Iris pigment epithelial cell (primary cell): ENCODE data around the gene PVALB.

Experiments
- DNase-seq: peaks from one replicate; pipeline ENCODE4 v3.0.0-alpha.2; 2011; ENCODE audit warnings: low read depth

Gene PVALB

DNA sequence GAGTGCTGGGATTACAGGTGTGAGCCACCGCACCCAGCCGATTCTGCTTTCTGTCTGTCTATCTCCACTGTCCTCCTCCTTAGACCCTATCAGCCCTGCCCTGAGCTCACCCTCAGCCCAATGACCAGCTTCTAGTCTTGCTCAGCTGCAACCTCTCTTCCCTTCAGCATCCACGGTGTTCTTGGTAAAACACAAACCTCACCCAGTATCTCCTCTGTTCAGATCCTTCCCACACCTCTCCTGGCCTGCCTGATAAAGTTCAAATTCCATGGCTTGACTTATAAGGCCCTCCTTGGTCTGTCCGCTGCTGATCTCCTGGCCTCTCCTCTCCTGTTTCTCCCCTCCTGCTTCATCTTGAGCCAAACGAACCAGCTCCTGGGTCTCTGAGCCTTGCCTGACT lies 29.4 kb upstream of the PVALB start:
- no peak for DNase-seq

DNA sequence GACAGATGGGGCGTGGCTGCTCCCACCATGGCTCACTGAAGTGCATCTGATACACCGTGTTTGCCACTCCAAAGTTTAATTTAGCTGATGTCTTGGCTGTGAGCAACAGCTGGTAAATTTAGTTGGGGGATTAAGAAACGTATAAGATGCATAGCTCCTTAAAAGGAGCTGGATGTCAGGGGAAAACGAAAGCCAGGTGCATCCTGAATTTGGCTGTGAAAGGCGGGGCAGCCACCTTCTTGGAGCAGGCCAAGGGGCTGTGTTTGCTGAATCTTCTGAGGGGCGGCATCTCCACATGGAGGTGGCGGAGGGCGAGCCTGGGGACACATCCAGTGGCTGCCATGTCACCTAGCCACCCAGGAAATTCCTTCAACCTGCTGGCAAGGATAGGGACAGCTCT lies 23.3 kb upstream of the PVALB start:
- DNase-seq: no peak

DNA sequence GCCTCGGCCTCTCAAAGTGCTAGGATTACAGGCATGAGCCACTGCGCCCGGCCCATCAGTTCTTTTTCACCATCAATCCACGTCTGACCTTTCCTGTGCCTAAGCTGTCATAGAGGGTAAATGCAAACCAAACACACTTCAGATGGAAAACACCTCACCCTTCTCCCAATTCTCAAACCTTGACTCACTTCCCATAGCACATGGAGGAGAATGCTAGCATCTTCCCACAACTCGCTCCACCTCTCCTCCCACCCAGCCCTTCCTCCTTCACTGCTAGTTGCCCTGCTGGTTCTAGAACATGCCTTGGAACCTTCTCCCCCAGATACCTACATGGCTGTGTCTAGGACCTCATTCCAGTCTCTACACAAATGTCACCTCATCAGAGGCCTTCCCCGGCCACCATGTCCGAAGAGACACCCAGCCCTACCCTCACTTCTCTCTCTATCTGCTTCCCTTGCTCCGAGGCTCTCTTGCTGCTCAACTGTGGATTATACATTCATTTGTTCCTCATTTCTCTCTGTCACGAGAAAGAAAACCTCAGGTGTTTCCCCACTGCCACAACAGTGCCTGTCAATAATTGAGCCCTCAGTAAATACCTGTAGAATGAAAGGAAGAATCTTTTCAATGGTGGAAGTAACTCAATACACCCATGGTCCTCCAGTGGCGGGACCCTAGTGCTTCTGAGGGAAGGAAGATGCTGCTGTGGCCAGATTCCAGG lies 22.7 kb upstream of the PVALB start:
- peak; percentile 28 for DNase-seq

DNA sequence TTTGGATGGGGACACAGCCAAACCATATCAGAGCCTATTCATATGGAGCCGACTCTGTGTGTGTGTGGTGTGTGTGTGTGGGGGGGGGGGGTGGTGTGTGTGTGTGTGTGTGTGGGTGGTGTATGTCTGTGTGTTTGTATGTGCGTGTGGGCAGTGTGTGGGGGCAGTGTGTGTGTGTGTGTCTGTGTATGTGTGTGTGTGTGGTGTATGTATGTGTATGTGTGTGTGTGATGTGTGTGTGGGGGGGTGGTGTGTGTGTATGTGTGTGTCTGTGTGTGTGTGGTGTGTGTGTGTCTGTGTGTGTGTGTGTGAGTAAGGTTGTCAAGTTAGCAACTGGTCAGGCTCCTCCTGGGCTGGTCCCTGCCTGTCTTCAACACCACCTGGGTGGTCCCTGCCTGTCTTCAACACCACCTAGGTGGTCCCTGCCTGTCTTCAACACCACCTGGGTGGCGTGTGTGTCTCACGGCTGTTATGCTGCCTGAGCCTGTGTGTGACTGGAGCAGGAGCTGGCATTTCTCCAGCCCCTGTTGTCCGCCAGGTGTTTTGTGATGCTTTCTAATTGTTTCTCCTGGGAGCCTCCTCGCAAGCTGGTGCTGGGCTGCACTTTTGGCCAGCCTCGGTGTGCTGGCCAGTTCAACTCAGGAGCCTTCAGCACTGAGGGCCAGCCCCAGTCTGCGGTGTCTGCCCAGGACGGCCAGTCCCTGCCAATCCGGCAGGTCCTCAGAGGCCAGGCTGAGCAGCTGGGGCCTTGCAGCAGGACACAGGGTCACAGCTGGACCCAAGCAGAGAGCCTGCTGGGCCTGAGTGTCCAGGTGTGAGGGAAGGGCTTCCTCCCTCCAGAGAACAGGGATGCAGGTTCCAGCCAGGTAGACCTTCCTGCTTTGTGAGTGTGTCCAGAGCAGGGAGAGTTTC lies 21.5 kb upstream of the PVALB start:
- no peak for DNase-seq

- no peak for DNase-seq
Observed at GRCh38 chr22:36835903-36836302, 19.1 kb upstream of the PVALB start.

DNA sequence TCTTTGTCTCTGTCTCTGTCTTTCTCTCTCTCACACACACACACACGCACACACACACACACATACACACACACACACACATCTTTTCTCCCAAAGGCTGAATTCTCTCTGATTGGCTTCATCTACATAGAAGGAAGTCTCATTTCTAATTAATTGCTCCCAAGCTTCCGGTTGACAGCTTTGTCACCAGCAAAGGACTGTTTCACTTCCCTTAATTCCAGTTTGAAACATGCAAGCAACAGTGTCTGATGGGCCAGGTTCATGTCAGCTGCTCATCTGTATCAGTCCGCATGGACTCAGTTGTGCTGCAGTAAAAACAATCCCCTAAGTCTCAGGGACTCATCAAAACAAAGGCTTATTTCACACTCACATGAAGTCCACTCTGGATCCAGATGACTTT lies 16.2 kb upstream of the PVALB start:
- DNase-seq: no peak

- no peak for DNase-seq
Observed at GRCh38 chr22:36831717-36832116, 14.9 kb upstream of the PVALB start.

DNA sequence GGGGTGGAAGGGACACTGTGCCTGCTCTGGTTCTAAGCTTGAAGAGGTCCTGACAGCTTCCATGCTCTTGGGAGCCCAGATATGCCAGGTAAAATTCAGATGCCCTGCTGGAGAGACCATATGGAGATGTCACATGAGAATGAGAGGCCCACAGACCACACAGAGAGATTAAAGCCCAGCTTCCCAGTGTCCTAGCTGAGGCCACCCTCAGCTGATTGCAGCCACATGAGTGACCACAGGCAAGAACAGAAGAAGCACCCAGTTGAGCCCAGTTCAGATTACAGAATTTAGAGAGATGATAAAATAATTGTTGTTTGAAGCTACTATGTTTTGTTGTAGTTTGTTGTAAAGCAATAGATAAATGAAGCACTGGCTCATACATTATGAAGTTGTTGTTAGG lies 14.4 kb upstream of the PVALB start:
- no peak for DNase-seq

- DNase-seq: no peak
Observed at GRCh38 chr22:36830601-36831000, 13.8 kb upstream of the PVALB start.

- no peak for DNase-seq
Observed at GRCh38 chr22:36829370-36830002, 12.7 kb upstream of the PVALB start.

DNA sequence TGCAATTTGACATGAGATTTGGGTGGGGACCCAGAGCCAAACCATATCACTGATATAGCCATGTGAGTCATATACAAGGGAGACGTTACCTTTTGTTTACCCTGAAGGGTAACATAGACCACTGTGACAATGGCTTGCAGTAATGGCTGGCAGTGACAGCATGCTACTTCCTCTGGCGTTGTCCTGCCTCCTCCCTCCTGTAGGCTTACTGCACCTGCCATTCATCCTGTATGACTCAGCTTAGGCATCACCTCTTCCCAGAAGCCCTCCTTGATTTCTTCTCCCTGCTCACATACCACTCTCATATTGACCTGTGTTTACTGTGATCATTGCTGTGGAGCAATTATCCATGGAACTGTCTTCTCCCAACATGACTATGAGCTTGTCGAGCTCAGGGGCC lies 12.0 kb upstream of the PVALB start:
- DNase-seq: no peak

- DNase-seq: no peak
Observed at GRCh38 chr22:36826262-36826661, 9.4 kb upstream of the PVALB start.

DNA sequence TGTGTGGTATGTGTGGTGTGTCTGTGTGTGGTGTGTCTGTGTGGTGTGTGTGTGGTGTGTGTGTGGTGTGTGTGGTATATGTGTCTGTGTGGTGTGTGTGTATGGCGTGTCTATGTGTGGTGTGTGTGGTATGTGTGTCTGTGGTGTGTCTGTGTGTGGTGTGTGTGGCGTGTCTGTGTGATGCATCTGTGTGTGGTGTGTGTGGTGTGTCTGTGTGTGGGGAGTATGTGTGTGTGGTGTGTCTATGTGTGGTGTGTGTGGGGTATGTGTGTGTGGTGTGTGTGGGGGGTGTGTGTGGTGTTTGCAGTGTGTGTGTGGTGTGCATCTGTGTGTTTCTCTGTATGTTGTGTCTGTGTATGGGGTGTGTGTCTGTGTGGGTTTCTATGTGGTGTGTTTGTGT lies 7.8 kb upstream of the PVALB start:
- DNase-seq: no peak

DNA sequence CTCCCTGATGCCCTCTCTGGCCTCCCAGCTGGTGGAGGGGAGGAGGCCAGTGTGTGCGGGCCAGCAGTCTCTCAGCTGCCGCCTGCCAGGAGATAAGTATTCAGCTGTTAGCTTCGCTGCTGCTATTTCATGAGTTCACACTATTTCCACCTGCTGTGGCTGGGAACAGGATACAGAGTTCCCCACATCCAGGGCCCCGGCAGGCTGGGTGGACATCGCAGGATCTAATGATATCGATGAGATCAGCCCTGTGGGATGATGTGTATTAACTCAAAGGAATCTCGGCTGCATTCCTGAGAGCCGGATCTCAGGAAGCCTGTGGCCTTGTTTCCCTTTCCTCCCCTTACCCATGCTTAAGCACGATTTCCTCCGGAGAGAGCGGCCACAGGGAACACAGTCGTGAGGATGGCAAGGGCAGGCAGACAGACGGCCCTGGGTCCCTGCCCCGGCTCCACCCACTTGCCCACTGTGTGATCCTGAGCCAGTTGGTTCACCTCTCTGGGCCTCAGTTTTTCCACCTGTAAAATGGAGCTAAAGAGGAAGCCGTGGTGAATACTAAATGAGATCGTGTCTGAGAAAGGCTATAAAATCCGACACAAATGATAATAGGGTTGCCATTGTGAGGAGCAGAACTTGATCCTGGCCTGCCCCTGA lies 6.5 kb upstream of the PVALB start:
- peak; percentile 39 for DNase-seq

DNA sequence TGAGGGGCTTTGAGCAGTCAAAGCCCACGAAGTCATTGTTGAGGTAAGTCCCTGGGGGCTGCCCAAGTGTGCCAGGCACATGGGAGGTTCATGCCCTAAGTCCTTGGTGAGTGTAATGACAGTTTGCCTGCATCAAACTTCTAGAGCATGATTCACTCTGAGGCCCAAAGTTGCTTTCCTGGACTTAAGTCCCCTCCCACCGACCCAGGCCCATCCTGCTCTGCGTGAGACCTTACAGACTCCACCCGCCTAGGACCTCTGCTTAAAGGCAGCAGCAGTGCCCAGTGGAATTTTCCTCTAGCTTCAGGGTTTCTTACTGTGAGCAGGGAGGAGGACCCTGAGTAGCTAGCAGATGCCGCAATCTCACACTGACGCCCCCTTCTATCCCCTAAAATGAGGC lies 5.7 kb upstream of the PVALB start:
- no peak for DNase-seq

DNA sequence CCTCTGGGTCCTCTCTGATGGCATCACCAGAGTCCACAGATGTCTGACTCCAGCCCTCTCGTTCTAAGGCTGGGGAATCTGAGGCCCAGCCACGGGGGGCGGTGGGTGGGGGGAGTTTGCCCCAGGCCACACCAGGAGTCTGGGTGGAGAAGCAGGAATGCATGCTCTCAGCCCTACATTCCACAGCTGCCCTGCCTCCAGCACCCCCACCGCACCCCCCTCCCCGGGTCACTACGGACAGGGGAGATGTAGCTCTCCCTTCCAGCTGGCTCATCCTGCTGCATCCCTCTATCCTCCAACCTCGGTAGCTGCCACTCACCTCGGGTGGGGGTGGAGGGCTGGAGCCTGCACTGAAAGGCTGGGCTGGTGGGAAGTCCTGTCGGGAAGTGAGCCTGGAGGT lies 2.3 kb upstream of the PVALB start:
- DNase-seq: no peak

- DNase-seq: no peak
Observed at GRCh38 chr22:36818010-36818642, 1.3 kb upstream of the PVALB start.

GRCh38 chr22:36817525-36817848 lies 652 bp upstream of the PVALB start:
- DNase-seq: no peak

DNA sequence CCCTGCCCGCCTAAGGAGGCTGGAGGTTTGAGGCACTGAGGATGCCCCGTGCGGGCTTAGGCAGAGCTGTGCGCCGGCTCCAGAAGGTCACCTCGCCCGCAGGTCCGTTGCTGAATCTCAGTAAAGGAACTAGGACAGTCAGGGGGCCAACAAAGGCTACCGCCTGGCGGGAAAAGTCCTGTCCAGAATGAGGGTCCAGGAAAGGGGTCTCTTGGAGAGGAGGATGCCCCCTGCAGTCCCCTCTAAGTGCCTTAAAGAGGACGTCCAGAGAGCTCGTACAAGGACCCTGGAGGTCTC lies 548 bp downstream of the PVALB start:
- DNase-seq: no peak

DNA sequence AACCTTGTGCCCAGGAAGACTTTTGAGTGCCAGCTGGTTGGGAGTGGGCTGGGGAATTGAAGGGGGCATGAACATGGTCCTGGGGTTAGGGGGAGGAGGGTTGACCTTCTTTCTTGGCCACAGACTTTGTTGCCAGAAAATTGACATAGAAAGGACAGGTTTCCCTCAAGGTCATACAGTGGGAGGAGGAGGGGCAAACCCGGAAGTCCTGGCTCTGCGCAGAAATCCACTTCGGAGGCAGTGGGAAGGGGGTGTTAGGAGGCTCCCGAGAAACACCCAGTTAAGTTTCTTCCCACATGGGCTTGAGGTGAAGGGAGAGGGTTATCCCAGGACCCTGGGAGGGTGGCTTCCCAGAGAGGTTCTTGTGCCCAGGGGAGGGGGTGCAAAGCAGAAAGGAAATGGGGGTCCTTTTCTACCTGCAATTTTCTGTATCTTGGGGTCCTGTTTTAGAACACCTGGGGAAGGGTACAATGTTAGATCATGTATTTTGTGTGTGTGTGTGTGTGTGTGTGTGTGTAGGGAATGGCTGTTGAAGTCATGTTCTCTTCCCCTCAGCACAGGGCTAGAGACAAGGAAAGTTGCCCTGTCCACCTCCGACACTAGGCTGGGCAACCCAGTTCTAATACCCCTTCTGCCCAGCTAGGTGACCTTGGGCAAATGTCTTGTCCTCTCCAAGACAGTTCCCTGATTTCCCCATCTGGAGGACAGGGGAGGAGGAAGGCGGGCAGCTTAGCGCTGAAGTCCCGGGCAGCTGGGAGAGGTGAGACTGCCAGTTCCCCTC lies 1.1 kb downstream of the PVALB start:
- DNase-seq: no peak

DNA sequence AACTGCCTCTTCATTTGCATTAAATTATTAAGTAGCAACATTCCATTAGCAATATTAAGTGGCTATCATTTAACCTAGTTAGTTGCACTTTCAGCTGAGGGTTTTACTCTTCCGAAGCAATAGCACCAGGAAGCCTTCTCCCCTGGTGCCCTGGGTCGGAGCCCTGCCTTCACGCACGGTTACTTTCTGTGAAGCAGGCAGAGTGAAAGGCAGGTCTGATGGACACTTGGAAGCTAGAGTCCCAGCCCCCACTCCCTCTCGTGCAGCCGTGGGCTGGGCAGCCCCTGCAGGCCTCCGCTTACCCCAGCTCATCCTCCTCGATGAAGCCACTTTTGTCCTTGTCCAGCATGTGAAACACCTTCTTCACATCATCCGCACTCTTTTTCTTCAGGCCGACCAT lies 2.0 kb downstream of the PVALB start:
- no peak for DNase-seq
